Skeletal muscle cell (primary cell): Measurements from ENCODE around the gene RELN.

Experiments used
- DNase-seq: peaks from one replicate; pipeline ENCODE4 v3.0.0-alpha.2; 2010; ENCODE audit warnings: low read depth
- H3K4me3 ChIP-seq: 2 replicates; pipeline ENCODE4 v1.5.1; 2011; ENCODE audit warnings: low read depth, mild to moderate bottlenecking, control low read depth, low read length, moderate library complexity

The RELN gene

DNA sequence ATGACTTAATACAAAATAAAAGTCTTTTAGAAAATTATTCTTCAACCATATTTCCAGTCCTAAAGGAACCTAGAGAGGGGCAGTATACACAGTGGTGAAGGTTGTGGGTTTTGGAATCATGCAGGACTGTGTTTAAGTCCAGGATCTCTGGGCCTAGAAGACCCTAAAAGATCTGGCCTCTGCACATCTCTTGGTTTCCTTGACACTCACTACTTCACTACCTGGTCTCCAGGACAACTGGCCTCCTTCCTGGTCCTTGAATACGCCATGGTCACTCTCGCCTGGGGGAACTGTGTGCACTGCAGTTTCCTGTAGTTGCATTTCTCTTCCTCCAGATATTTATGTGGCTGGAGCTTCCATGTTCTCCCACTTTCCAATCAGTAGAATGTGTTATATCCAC, 360.7 kb downstream of the RELN start:
- DNase-seq = no peak

GRCh38 chr7:103626776-103627175, 362.7 kb downstream of the RELN start:
- DNase-seq = no peak

More for the DNA sequence above, 360.7 kb downstream of the RELN start:
- H3K4me3 ChIP-seq = no peak overlapping the region

GRCh38 chr7:103622274-103622673, 367.2 kb downstream of the RELN start:
- H3K4me3 ChIP-seq = no peak overlapping the region
- DNase-seq = no peak

More at GRCh38 chr7:103626776-103627175, 362.7 kb downstream of the RELN start:
- H3K4me3 ChIP-seq = no peak overlapping the region

GRCh38 chr7:103613655-103614642, 375.5 kb downstream of the RELN start:
- no peak overlapping the region for H3K4me3 ChIP-seq
- DNase-seq = no peak

DNA sequence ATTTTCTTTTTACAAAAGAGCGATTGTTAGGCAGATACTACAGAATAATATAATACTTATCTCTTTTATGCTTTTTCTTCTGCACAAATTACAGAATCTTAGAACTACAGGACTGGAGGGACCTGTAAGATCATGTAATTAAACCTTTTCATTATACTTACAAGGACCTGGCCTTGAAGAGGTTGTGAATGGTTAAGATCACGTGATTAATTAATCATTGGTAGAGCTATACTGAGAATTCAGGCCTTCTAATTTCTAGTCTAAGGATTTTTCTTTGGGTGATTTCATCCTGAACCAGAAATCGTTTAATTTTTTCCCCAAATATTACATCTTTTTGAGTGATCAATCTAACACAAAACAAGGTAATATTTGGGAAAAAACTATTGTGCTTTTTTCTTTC, 379.7 kb downstream of the RELN start:
- no peak for DNase-seq
- no peak overlapping the region for H3K4me3 ChIP-seq

- H3K4me3 ChIP-seq = no peak overlapping the region
- DNase-seq = no peak
Measured at GRCh38 chr7:103605640-103606039, 383.8 kb downstream of the RELN start.

- no peak overlapping the region for H3K4me3 ChIP-seq
- no peak for DNase-seq
Measured at GRCh38 chr7:103598326-103598905, 391.0 kb downstream of the RELN start.

DNA sequence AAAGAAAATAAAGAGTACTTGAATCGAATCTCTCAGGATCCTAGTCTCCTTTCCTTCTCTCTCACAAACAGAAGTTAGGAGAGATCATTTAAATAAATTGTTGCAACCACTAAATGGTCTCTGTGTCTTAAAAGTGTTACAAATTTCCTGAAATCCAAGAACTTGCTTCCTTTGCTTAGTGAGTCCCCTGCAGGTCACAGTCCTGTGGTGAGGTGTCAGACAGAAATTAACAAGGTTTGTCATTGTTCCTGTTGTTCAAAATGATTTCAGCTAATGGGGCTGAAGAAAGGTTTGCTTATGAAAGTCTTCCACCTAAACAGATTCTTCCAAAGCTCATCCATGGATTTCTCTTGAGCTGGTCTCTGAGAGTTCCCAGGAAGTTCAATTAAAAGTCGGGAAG, 391.9 kb downstream of the RELN start:
- DNase-seq = no peak
- no peak overlapping the region for H3K4me3 ChIP-seq

- H3K4me3 ChIP-seq = no peak overlapping the region
- no peak for DNase-seq
Measured at GRCh38 chr7:103594186-103594585, 395.3 kb downstream of the RELN start.

DNA sequence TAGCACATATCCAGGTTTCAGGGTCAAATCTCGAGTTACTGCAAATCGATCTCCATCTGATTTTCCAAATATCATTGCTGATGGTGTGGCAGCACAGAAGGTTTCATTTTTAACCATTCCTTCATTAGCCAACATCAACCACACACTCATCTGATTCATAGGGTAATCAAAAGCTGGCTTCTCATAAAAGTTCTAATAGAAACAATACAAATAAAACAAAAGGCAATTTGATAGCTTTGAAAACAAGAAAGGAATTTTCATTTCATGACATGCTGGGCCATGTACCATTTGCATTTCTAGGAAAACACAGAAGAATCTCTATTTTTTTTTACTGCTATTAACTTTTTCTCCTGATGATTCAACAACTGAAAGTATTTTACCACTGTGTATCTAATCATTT, 395.8 kb downstream of the RELN start:
- DNase-seq = peak; percentile 0
- no peak overlapping the region for H3K4me3 ChIP-seq

- H3K4me3 ChIP-seq = no peak overlapping the region
- DNase-seq = no peak
Measured at GRCh38 chr7:103592844-103593243, 396.6 kb downstream of the RELN start.

DNA sequence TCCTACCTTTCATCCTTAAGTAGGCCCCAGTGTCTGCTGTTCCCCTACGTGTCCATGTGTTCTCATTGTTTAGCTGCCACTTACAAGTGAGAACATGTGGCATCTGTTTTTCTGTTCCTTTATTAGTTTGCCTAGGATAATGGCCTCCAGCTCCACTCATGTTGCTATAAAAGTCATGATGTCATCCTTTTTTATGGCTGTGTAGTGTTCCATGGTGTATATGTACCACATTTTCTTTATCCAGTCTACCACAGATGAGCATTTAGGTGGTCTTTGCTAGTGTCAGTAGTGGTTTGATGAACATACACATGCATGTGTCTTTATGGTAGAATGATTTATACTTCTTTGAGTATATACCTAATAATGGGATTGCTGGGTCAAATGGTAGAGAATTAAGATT, 397.3 kb downstream of the RELN start:
- H3K4me3 ChIP-seq = no peak overlapping the region
- DNase-seq = no peak

- DNase-seq = no peak
Measured at GRCh38 chr7:103580031-103580430, 409.4 kb downstream of the RELN start.

DNA sequence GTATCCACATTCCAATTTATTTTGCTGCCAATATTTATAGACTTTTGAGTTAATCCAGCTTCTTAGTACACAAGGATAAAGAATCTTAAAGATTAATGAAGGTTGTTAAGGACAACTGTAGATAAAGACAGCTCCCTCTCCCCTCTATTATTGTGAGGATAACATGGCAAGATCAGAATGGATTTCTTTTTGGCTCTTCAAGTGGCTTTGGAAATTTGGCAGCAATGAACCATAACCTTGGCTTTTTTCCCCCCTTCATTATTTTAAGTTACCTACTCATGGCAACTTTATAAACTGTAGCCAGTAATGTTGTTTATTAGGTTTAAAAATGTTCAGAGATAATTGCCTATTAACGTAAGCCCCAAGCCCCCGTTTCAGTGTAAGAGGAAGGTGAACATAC, 412.4 kb downstream of the RELN start:
- H3K4me3 ChIP-seq = no peak overlapping the region
- no peak for DNase-seq

More at GRCh38 chr7:103580031-103580430, 409.4 kb downstream of the RELN start:
- H3K4me3 ChIP-seq = no peak overlapping the region

DNA sequence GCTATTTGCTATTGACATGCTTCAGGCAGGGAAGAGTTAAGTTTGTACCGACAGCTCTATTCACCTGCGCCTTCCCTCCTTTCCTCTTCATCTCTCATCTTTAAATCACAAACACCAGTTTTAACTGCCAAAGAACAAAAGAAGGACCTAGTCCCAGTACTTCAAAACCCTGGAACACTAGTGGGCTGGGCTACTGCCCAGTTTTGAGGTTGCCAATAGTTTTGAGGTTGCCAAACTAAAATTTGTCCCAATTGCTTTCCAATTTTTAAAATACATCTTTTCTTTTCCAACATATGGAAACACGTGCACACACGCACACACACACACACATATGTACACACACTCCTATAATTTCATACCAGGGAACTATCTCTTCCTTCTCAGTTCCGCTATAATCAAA, 412.8 kb downstream of the RELN start:
- H3K4me3 ChIP-seq = no peak overlapping the region
- DNase-seq = no peak

- H3K4me3 ChIP-seq = no peak overlapping the region
- DNase-seq = no peak
Measured at GRCh38 chr7:103574576-103574975, 414.9 kb downstream of the RELN start.

- H3K4me3 ChIP-seq = no peak overlapping the region
- DNase-seq = peak; percentile 3
Measured at GRCh38 chr7:103573479-103574058, 415.9 kb downstream of the RELN start.

- DNase-seq = no peak
Measured at GRCh38 chr7:103571586-103571985, 417.9 kb downstream of the RELN start.

GRCh38 chr7:103569621-103570305, 419.7 kb downstream of the RELN start:
- no peak overlapping the region for H3K4me3 ChIP-seq
- DNase-seq = no peak

More at GRCh38 chr7:103571586-103571985, 417.9 kb downstream of the RELN start:
- no peak overlapping the region for H3K4me3 ChIP-seq

- no peak for DNase-seq
Measured at GRCh38 chr7:103564416-103564815, 425.0 kb downstream of the RELN start.

More at GRCh38 chr7:103564416-103564815, 425.0 kb downstream of the RELN start:
- H3K4me3 ChIP-seq = no peak overlapping the region
